Mesodermal cell (in vitro differentiated cells): ENCODE data around the gene SCRN2.
A peak's percentile ranks its signal among the peaks of the same experiment; 100 is the strongest.

Experiments
- H3K27ac ChIP-seq: 2 replicates; pipeline ENCODE4 v1.7.0; 2013; ENCODE audit warnings: mild to moderate bottlenecking, low read depth, low read length, moderate library complexity; ENCODE audit not compliant: severe bottlenecking
- H3K36me3 ChIP-seq: 2 replicates; pipeline ENCODE4 v1.7.1; 2013; ENCODE audit warnings: mild to moderate bottlenecking, low read length, moderate library complexity; ENCODE audit not compliant: control insufficient read depth, insufficient read depth
- H3K4me1 ChIP-seq: one replicate; pipeline ENCODE4 v1.7.1; 2013; ENCODE audit warnings: mild to moderate bottlenecking, low read length; ENCODE audit not compliant: insufficient read depth, control insufficient read depth, poor library complexity, severe bottlenecking
- H3K4me3 ChIP-seq: 2 replicates; pipeline ENCODE4 v1.7.0; 2013; ENCODE audit warnings: low read length, control low read depth, mild to moderate bottlenecking; ENCODE audit not compliant: insufficient read depth, poor library complexity, severe bottlenecking; ENCODE audit errors: extremely low read depth
- H3K9me3 ChIP-seq: 2 replicates; pipeline ENCODE4 v1.7.1; 2013; ENCODE audit warnings: mild to moderate bottlenecking, low read length, moderate library complexity; ENCODE audit not compliant: control insufficient read depth
- WGBS, 2 experiments: methylation state at CpG; one replicate each; pipeline ENCODE4 v1.1.5; 2013; ENCODE audit warnings: missing lambda C conversion rate in 2 of 2; ENCODE audit not compliant: insufficient coverage in 2 of 2; 5-methylcytosine and 5-hydroxymethylcytosine counted together

SCRN2 gene

DNA sequence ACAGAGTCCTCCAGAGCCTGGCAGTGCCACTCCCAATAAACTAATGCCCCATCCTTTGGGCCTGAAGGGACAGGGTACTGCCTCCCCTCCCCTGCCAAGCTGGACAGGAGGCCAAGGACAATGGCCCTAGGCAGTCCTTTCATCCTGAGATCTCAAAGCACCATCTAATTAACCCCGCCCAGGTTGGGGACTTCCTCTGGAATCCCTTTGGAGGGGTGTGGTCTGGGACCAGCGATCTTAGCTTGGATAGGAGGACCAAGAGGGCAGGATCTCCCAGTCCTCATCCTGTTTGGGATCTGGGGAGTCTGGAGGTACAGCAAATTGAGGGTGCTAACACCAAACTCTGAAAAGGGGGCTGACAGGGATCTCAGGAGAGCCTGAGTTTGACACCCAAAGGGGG is 28.0 kb upstream of the SCRN2 start:
- no peaks in the 10 kb centered on the region for H3K36me3 ChIP-seq
- WGBS, 2 experiments = 33% methylated on average over 2 of the region's 2 CpGs; no CpG with 5 or more reads in 1 of the 2 experiments
- no peak overlapping the region for H3K4me3 ChIP-seq
- no peaks in the 10 kb centered on the region for H3K9me3 ChIP-seq
- H3K27ac ChIP-seq = no peak overlapping the region
- H3K4me1 ChIP-seq = peaks cover 47% of the 10 kb centered on the region

DNA sequence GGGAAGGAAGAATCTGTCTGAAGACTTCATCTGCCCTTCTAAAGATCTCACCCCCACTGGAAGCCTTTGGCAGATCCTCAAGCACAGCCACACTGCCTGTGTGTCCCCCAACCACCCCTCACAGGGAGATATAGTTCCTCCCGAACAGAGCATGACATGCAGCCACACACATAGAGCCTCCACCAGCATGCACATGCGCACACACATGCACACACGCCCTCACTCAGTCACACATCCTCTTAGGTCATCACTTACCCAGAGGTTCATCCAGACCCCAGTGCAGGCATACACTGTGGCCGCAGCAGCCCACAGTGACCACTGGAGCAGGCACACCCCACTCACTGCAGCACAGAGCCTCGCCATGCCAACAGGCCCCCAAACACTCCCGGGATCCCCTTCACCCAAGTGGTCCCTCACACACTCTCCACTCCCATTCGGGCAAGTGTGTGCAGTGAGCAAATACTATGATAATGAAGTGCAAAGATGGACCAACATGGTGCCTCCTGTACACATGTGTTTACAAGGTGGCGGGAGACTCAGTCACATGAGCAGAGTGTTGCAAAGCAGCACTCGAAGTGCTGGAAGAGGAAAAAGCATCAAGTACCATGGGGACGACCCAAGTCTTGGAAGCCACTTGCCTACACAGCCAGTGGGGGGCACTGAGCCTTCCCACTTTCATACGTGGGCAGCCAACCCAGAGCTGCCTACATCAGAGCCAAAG is 26.9 kb upstream of the SCRN2 start:
- Histone ChIP-seq H3K36me3 (no peaks in the 10 kb centered on the region), H3K9me3 (no peaks in the 10 kb centered on the region), H3K4me1 (peaks cover 43% of the 10 kb centered on the region), H3K27ac (no peak overlapping the region), H3K4me3 (no peak overlapping the region)
- 95 to 96% methylated on average over 5 to 9 of the region's 11 CpGs for WGBS, 2 experiments

DNA sequence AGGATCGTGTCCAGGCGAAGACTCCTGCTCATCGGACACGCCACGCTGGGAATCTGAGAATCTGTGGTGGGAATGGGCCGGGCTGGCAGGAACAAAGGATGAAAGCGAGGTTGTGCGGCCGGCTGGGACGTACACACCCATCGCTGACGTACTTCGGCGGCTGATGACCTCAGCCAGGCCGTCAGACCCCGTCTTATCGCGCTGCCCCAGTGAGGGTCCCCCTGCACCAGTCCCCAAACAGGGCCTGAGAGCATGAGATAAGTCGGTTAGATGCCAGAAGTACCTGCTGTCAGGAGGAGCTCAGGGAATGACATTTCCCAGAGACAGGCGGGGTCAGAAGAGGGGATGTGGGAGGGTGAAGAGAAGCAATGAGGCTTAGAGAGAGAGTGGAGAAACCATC is 25.9 kb upstream of the SCRN2 start:
- H3K27ac ChIP-seq = peak overlapping the region; percentile 10
- WGBS, 2 experiments = 90% methylated on average over 20 of the region's 20 CpGs
- H3K4me3 ChIP-seq = no peak overlapping the region
- no peaks in the 10 kb centered on the region for H3K9me3 ChIP-seq
- no peaks in the 10 kb centered on the region for H3K36me3 ChIP-seq
- peaks cover 39% of the 10 kb centered on the region for H3K4me1 ChIP-seq

DNA sequence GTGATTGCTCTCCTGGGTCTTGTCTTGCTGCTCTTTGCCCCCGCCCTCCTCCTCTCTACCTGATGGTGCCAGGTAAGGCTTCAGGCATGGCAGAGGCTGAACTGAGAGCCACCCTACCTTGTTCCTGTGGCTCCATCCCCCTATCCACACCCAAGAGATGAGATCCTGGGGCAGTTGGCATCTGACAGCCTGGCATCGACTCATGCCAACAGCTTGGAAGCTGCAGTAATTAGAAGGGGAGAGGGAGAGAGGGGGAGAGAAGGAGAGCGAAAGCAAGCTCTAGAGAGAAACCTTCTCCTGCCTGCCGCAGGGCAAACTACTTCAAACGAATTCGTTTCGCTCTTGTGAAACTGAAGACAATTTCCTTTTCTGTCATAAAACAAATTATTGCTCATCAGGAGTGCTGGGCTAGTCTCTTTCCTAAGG is 23.7 kb upstream of the SCRN2 start:
- WGBS, 2 experiments = 92 to 93% methylated on average over 2 to 6 of the region's 7 CpGs
- no peak overlapping the region for H3K27ac ChIP-seq

DNA sequence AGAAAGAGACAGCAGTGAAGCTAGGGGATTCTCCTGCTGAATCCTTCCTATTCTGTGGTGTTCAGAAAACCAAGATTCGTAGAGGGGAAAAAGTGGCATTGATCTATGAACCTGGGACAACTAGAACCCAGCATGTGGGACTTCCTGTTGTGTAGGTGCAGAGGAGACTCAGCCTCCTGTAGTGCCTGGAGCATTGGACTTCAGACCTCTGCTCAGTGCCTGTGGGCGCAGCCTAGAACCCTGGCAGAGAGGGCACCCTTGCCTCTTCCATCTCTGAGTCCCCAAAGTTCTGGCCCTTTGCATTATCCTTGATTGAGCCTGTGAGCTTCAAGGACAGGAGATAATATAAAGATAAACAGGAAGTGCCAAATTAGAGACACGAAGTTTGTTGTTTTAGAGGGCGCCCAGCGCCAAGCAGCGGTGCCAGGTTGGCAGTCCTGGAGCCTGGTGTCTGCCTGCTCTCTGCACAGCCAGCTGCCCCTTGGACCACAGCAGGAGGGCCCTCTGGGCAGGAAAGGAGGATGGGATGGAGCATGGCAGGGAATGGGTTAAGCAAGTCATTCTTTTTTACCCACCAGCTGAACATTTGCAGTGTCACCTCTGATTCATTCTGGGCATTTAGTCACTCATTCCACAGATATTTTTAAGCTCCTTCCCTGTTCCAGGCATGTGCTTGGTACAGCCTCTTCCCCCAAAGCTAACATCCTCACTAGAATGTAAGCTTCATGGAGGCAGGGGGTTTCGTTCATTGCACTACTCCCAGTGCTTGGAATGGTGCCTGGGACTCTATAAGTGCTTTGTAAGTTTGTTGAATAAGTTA is 21.8 kb upstream of the SCRN2 start:
- H3K36me3 ChIP-seq = no peaks in the 10 kb centered on the region
- H3K27ac ChIP-seq = peak overlapping the region; percentile 71
- H3K4me1 ChIP-seq = peaks cover 30% of the 10 kb centered on the region
- H3K4me3 ChIP-seq = no peak overlapping the region
- 91 to 94% methylated on average over 6 to 7 of the region's 7 CpGs for WGBS, 2 experiments
- no peaks in the 10 kb centered on the region for H3K9me3 ChIP-seq

More for the DNA sequence above, 23.7 kb upstream of the SCRN2 start:
- Histone ChIP-seq H3K36me3 (no peaks in the 10 kb centered on the region), H3K9me3 (no peaks in the 10 kb centered on the region), H3K4me3 (no peak overlapping the region), H3K4me1 (peaks cover 33% of the 10 kb centered on the region)

DNA sequence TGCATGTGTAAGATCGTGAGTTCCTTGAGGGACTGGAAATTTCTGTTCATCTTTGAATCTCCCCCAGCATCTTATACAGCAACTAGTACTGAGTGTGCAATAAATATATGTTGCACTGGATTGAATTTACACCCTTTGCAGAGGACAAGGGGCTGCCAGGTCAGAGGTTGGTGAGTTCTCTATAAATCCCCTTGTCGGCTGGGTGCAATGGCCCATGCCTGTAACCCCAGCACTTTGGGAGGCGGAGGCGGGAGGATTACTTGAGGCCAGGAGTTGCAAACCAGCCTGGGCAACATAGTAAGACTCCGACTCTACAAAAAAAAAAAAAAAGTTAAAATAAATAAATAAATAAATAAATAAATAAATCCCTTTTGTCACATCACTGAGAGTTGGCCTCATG is 19.3 kb upstream of the SCRN2 start:
- no peaks in the 10 kb centered on the region for H3K9me3 ChIP-seq
- H3K27ac ChIP-seq = no peak overlapping the region
- peaks cover 39% of the 10 kb centered on the region for H3K4me1 ChIP-seq
- H3K4me3 ChIP-seq = no peak overlapping the region
- no peaks in the 10 kb centered on the region for H3K36me3 ChIP-seq
- WGBS, 2 experiments = 89 to 100% methylated on average over 1 to 2 of the region's 5 CpGs

DNA sequence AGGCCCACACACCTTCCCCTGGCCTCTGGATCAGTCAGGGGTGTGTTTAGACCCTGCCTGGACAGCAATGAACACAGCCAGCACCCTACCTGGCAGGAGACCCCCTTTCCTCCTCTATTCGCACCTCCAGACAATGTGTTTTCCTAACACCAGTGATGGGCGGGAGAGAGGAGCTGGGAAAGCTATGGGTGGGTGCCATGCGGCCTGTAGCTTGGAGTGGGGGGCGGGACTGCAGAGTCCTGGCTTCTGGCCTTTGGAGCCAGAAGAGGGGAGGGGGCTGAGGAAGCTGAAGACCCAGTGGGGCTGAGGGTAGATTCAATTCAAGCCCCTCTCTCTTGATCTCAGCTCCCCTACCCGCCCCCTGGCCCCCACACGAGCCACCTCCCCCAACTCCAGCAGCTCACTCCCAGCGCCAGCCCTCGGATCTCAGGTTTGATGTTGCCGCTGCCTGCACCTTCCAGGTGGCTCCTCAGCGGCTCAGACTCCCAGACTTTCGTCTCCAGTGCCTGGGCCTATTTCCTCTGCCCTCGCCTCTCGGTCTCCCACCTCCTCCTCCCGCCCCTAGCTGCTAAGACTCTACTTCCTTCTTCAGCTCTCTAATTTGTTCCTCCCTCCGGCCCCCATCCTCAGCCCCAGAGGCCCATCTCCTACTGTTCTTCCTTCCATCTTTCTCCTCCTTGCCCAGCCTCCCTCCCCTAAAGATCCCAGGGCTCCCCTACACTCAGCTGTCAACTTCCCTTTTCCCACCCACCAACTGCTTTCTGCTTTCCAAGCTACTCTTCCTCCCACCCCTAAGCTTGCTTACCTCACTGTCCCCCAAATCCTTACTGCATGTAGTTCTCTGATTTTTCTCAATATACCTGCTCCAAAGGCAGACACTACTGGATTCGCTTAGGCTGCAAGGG is 16.7 kb upstream of the SCRN2 start:
- WGBS, 2 experiments = 46 to 50% methylated on average over 9 to 12 of the region's 16 CpGs

DNA sequence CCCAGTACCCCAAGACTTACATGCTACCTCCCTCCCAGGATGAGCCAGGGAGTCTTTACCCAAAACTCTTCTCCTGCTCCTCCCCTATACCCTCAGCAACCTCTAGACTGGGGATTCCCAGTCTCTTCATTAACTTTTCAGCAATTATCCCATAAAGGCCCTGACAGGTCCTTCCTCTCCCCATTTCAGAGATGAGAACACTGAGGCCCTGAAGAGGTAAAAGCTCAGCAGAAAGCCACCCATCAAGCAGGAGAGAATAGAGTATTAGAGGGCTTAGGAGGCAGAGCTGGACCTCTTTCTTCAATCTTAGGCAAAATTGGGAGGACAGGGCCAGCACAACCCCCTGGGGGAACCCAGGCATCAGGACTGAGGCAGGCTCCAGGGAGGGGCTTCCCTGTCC is 15.8 kb upstream of the SCRN2 start:
- no peaks in the 10 kb centered on the region for H3K36me3 ChIP-seq
- H3K27ac ChIP-seq = no peak overlapping the region
- H3K9me3 ChIP-seq = no peaks in the 10 kb centered on the region
- H3K4me3 ChIP-seq = no peak overlapping the region
- peaks cover 47% of the 10 kb centered on the region for H3K4me1 ChIP-seq

More for the DNA sequence above, 16.7 kb upstream of the SCRN2 start:
- no peaks in the 10 kb centered on the region for H3K36me3 ChIP-seq
- no peak overlapping the region for H3K27ac ChIP-seq
- peaks cover 44% of the 10 kb centered on the region for H3K4me1 ChIP-seq
- H3K9me3 ChIP-seq = no peaks in the 10 kb centered on the region
- no peak overlapping the region for H3K4me3 ChIP-seq

DNA sequence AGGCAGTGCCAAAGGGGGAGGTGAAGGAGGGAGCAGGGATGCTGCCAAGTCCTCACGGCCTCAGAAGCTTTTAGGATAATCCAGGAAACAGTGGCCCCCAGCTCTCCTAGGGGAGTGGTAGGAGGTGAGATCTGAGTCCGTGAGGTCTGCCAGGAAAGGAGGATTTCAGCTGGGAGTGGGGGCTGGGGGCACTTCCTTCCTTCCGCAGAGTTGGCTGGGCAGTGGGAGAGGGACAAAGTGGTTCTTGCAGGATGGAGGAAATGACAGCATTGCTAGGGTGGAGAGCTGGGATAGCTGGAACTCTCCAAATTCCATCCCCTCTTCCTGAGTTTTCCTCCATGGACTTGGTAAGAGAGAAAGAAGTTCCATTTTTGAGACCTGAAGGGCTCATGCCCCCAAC is 14.7 kb upstream of the SCRN2 start:
- Histone ChIP-seq H3K9me3 (no peaks in the 10 kb centered on the region), H3K27ac (peak overlapping the region; percentile 29), H3K36me3 (no peaks in the 10 kb centered on the region), H3K4me1 (peaks cover 50% of the 10 kb centered on the region), H3K4me3 (peak overlapping the region; percentile 30)
- 35 to 50% methylated on average over 1 to 2 of the region's 3 CpGs for WGBS, 2 experiments

DNA sequence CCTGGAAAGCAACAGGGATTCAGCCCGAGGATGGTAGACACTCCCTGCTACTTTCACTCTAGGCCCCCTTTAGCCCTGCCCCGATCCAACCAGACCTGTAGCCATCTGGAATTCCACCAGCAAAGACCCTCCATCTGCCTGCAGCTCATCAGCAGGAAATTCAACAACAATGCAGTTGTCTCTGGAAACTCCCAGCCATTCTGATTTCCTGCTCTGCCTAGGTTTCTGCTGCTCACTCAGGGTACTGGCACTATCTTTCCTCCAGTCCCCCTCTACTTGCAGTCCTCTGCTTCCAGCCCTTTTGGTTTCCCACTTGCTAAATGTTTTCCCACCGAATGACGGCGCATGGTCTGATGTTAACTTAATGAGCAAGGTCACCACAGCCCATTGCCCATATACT is 12.5 kb upstream of the SCRN2 start:
- peaks cover 50% of the 10 kb centered on the region for H3K4me1 ChIP-seq
- H3K4me3 ChIP-seq = peak overlapping the region; percentile 30
- H3K36me3 ChIP-seq = no peaks in the 10 kb centered on the region
- no peak overlapping the region for H3K27ac ChIP-seq
- WGBS, 2 experiments = 55 to 62% methylated on average over 4 to 5 of the region's 5 CpGs
- no peaks in the 10 kb centered on the region for H3K9me3 ChIP-seq
